Activated T-helper 17 cell treated with anti-CD3 and anti-CD28 coated beads, Interleukin-2, amount 50 U/mL, for 72 hours (primary cell): Measurements from ENCODE around the gene ANO2. TPM values are rescaled to one million over a fixed set of nuclear protein-coding genes. Genes with fewer than 3 reads are reported as not detected.
"Not testable (repeated sequence)": the region's sequence is repeated elsewhere in the genome, so short reads cannot be mapped to it uniquely, and the experiment has no call there.

Source experiments
- ATAC-seq: fragments of 150-1000 bp; cut with Tn5 transposase; replicated peaks from 2 replicates; pipeline ENCODE4 v1.10.0; 2021; ENCODE audit warnings: mild to moderate bottlenecking, moderate library complexity
- H3K27ac Mint-ChIP-seq: one replicate; pipeline ENCODE4 v1.8.0; 2022; ENCODE audit warnings: mixed read lengths
- H3K27me3 Mint-ChIP-seq: one replicate; pipeline ENCODE4 v1.8.0; 2022; ENCODE audit warnings: mixed read lengths
- H3K36me3 Mint-ChIP-seq: one replicate; pipeline ENCODE4 v1.8.0; 2022; ENCODE audit warnings: low read depth, mild to moderate bottlenecking, mixed read lengths
- H3K4me1 Mint-ChIP-seq: one replicate; pipeline ENCODE4 v1.8.0; 2022; ENCODE audit warnings: mixed read lengths
- H3K4me3 Mint-ChIP-seq: one replicate; pipeline ENCODE4 v1.8.0; 2022; ENCODE audit warnings: mild to moderate bottlenecking, mixed read lengths
- H3K9me3 Mint-ChIP-seq: one replicate; pipeline ENCODE4 v1.8.0; 2022; ENCODE audit warnings: mixed read lengths
- total RNA-seq, 2 donors: library from RNA; stranded (reverse); gene quantifications; one replicate each; pipeline ENCODE4 v1.2.3, GENCODE V29; 2022

The ANO2 gene
- total RNA-seq, 2 donors from 2014 or later = not detected

- no peaks in the 10 kb centered on the region for H3K9me3 Mint-ChIP-seq
- no peaks in the 10 kb centered on the region for H3K4me1 Mint-ChIP-seq
- ATAC-seq = no peak
- H3K36me3 Mint-ChIP-seq = no peaks in the 10 kb centered on the region
- H3K27me3 Mint-ChIP-seq = peaks cover 7% of the 10 kb centered on the region
- no peak overlapping the region for H3K27ac Mint-ChIP-seq
- no peak overlapping the region for H3K4me3 Mint-ChIP-seq
Measured at GRCh38 chr12:5688226-5688625, 256.8 kb downstream of the ANO2 start.

GRCh38 chr12:5685935-5686334 is 259.1 kb downstream of the ANO2 start:
- no peak overlapping the region for H3K27ac Mint-ChIP-seq

GRCh38 chr12:5684989-5685388 is 260.1 kb downstream of the ANO2 start:
- Mint-ChIP-seq H3K4me1 (no peaks in the 10 kb centered on the region), H3K9me3 (no peaks in the 10 kb centered on the region), H3K27me3 (peaks cover 11% of the 10 kb centered on the region), H3K36me3 (no peaks in the 10 kb centered on the region), H3K27ac (no peak overlapping the region), H3K4me3 (no peak overlapping the region)
- ATAC-seq = no peak

More at GRCh38 chr12:5685935-5686334, 259.1 kb downstream of the ANO2 start:
- no peak for ATAC-seq
- H3K4me1 Mint-ChIP-seq = no peaks in the 10 kb centered on the region
- no peaks in the 10 kb centered on the region for H3K36me3 Mint-ChIP-seq
- H3K9me3 Mint-ChIP-seq = no peaks in the 10 kb centered on the region
- no peak overlapping the region for H3K4me3 Mint-ChIP-seq
- peaks cover 9% of the 10 kb centered on the region for H3K27me3 Mint-ChIP-seq

- Mint-ChIP-seq H3K4me3 (no peak overlapping the region), H3K27ac (no peak overlapping the region), H3K36me3 (no peaks in the 10 kb centered on the region), H3K27me3 (peaks cover 15% of the 10 kb centered on the region), H3K4me1 (no peaks in the 10 kb centered on the region), H3K9me3 (no peaks in the 10 kb centered on the region)
- ATAC-seq = no peak
Measured at GRCh38 chr12:5682581-5682980, 262.5 kb downstream of the ANO2 start.

- Mint-ChIP-seq H3K9me3 (no peaks in the 10 kb centered on the region), H3K27me3 (peaks cover 29% of the 10 kb centered on the region), H3K4me1 (no peaks in the 10 kb centered on the region), H3K36me3 (no peaks in the 10 kb centered on the region), H3K27ac (no peak overlapping the region), H3K4me3 (no peak overlapping the region)
- ATAC-seq = no peak
Measured at GRCh38 chr12:5678176-5678575, 266.9 kb downstream of the ANO2 start.

- not testable (repeated sequence) for H3K27me3 Mint-ChIP-seq, H3K9me3 Mint-ChIP-seq, H3K4me1 Mint-ChIP-seq, H3K4me3 Mint-ChIP-seq, H3K36me3 Mint-ChIP-seq, H3K27ac Mint-ChIP-seq
- ATAC-seq = peak; percentile 38
Measured at GRCh38 chr12:5669624-5670023, 275.4 kb downstream of the ANO2 start.

- H3K4me1 Mint-ChIP-seq = no peaks in the 10 kb centered on the region
- no peak overlapping the region for H3K27ac Mint-ChIP-seq
- no peak for ATAC-seq
- no peaks in the 10 kb centered on the region for H3K36me3 Mint-ChIP-seq
- H3K4me3 Mint-ChIP-seq = no peak overlapping the region
- peaks cover 3% of the 10 kb centered on the region for H3K27me3 Mint-ChIP-seq
- no peaks in the 10 kb centered on the region for H3K9me3 Mint-ChIP-seq
Measured at GRCh38 chr12:5665615-5666014, 279.4 kb downstream of the ANO2 start.

- no peak for ATAC-seq
- Mint-ChIP-seq H3K4me1 (no peaks in the 10 kb centered on the region), H3K27ac (no peak overlapping the region)
Measured at GRCh38 chr12:5661811-5662210, 283.2 kb downstream of the ANO2 start.

GRCh38 chr12:5660238-5660637 is 284.8 kb downstream of the ANO2 start:
- Mint-ChIP-seq H3K4me3 (no peak overlapping the region), H3K9me3 (no peaks in the 10 kb centered on the region), H3K27me3 (no peaks in the 10 kb centered on the region), H3K27ac (no peak overlapping the region), H3K4me1 (no peaks in the 10 kb centered on the region), H3K36me3 (no peaks in the 10 kb centered on the region)
- ATAC-seq = no peak

More at GRCh38 chr12:5661811-5662210, 283.2 kb downstream of the ANO2 start:
- H3K4me3 Mint-ChIP-seq = no peak overlapping the region
- H3K36me3 Mint-ChIP-seq = no peaks in the 10 kb centered on the region
- no peaks in the 10 kb centered on the region for H3K27me3 Mint-ChIP-seq
- no peaks in the 10 kb centered on the region for H3K9me3 Mint-ChIP-seq

GRCh38 chr12:5658339-5658941 is 286.6 kb downstream of the ANO2 start:
- H3K36me3 Mint-ChIP-seq, H3K9me3 Mint-ChIP-seq, H3K27ac Mint-ChIP-seq, H3K4me3 Mint-ChIP-seq, H3K27me3 Mint-ChIP-seq, H3K4me1 Mint-ChIP-seq, ATAC-seq: not testable (repeated sequence)

- H3K4me1 Mint-ChIP-seq = no peaks in the 10 kb centered on the region
- no peak overlapping the region for H3K4me3 Mint-ChIP-seq
- H3K9me3 Mint-ChIP-seq = no peaks in the 10 kb centered on the region
- H3K27me3 Mint-ChIP-seq = no peaks in the 10 kb centered on the region
- no peaks in the 10 kb centered on the region for H3K36me3 Mint-ChIP-seq
- no peak overlapping the region for H3K27ac Mint-ChIP-seq
- no peak for ATAC-seq
Measured at GRCh38 chr12:5656836-5657235, 288.2 kb downstream of the ANO2 start.

- H3K27me3 Mint-ChIP-seq = peaks cover 4% of the 10 kb centered on the region
Measured at GRCh38 chr12:5655120-5655519, 289.9 kb downstream of the ANO2 start.

GRCh38 chr12:5654019-5654418 is 291.0 kb downstream of the ANO2 start:
- no peak overlapping the region for H3K27ac Mint-ChIP-seq
- no peak for ATAC-seq
- peaks cover 4% of the 10 kb centered on the region for H3K27me3 Mint-ChIP-seq
- H3K4me3 Mint-ChIP-seq = no peak overlapping the region
- H3K4me1 Mint-ChIP-seq = no peaks in the 10 kb centered on the region
- H3K36me3 Mint-ChIP-seq = no peaks in the 10 kb centered on the region
- H3K9me3 Mint-ChIP-seq = no peaks in the 10 kb centered on the region

More at GRCh38 chr12:5655120-5655519, 289.9 kb downstream of the ANO2 start:
- Mint-ChIP-seq H3K4me3 (no peak overlapping the region), H3K36me3 (no peaks in the 10 kb centered on the region), H3K9me3 (no peaks in the 10 kb centered on the region), H3K27ac (no peak overlapping the region), H3K4me1 (no peaks in the 10 kb centered on the region)
- no peak for ATAC-seq

GRCh38 chr12:5650829-5651461 is 294.1 kb downstream of the ANO2 start:
- ATAC-seq = no peak

GRCh38 chr12:5650281-5650680 is 294.8 kb downstream of the ANO2 start:
- no peaks in the 10 kb centered on the region for H3K9me3 Mint-ChIP-seq
- no peaks in the 10 kb centered on the region for H3K4me1 Mint-ChIP-seq
- no peaks in the 10 kb centered on the region for H3K36me3 Mint-ChIP-seq
- no peak for ATAC-seq
- H3K4me3 Mint-ChIP-seq = no peak overlapping the region
- no peak overlapping the region for H3K27ac Mint-ChIP-seq
- H3K27me3 Mint-ChIP-seq = peaks cover 11% of the 10 kb centered on the region

More at GRCh38 chr12:5650829-5651461, 294.1 kb downstream of the ANO2 start:
- H3K36me3 Mint-ChIP-seq = no peaks in the 10 kb centered on the region
- no peak overlapping the region for H3K27ac Mint-ChIP-seq
- no peaks in the 10 kb centered on the region for H3K9me3 Mint-ChIP-seq
- no peak overlapping the region for H3K4me3 Mint-ChIP-seq
- peaks cover 11% of the 10 kb centered on the region for H3K27me3 Mint-ChIP-seq
- H3K4me1 Mint-ChIP-seq = no peaks in the 10 kb centered on the region
